ENCODE measurements around the gene QRFP. TPM values are rescaled to one million over a fixed set of nuclear protein-coding genes. Genes with fewer than 3 reads are reported as not detected.
A peak's percentile ranks its signal among the peaks of the same experiment; 100 is the strongest.

Gene QRFP
- polyA plus RNA-seq, 2 of the 4 experiments (the other 2 are of a cell fraction), result not detected

DNA sequence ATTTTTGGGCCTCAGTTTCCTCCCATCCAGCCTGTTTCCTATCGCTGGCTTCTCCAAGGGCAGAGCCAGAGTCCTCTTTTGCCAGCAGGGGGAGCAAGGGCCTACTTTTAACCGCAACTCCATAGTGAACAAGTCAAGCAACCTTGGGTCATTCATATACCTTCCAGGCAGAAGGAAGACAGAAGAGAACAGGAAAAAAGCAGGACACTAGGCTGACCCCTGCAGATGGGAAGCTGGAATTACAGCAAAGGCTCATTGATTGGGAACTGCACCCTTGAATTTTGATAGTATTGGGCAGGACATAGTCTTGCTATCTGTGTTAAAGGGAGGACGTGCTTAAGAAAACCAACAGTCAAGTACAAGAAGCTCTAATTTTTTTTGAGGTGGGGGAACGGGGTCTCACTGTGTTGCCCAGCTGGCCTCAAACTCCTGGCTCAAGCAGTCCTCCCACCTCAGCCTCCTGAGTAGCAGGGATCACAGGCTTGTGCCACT, 30.1 kb downstream of the QRFP start:
- DNase-seq (ENCODE audit: low read depth in 1 of 2, low spot score in 1 of 2) (peak; percentile 79 to 93), ATAC-seq (peak; percentile 97), FAIRE-seq (peak; percentile 43)
- TF ChIP-seq KDM5A (IDR thresholded peaks at IDR 0.05) (no peak), CHD4 (IDR thresholded peaks at IDR 0.05; ENCODE audit: borderline replicate concordance) (no peak), SMC3 (IDR thresholded peaks at IDR 0.05) (peak; percentile 89), RAD21 (conservative IDR thresholded peaks at IDR 0.05 in 1 of 2, IDR thresholded peaks at IDR 0.05 in 1 of 2) (peak; percentile 76 to 78), HEYL (CRISPR knock-in tag; IDR thresholded peaks at IDR 0.05) (no peak), CBX8 (IDR thresholded peaks at IDR 0.05) (no peak), ZNF302 (CRISPR knock-in tag; IDR thresholded peaks at IDR 0.05) (no peak), RFX5 (IDR thresholded peaks at IDR 0.05) (no peak)
- TF ChIP-seq, protein P1, sequence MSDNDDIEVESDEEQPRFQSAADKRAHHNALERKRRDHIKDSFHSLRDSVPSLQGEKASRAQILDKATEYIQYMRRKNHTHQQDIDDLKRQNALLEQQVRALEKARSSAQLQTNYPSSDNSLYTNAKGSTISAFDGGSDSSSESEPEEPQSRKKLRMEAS (IDR thresholded peaks at IDR 0.05), result 0 out of 2 replicates have a peak, but pooled peaks have one; percentile 22
- TF ChIP-seq, protein P2, sequence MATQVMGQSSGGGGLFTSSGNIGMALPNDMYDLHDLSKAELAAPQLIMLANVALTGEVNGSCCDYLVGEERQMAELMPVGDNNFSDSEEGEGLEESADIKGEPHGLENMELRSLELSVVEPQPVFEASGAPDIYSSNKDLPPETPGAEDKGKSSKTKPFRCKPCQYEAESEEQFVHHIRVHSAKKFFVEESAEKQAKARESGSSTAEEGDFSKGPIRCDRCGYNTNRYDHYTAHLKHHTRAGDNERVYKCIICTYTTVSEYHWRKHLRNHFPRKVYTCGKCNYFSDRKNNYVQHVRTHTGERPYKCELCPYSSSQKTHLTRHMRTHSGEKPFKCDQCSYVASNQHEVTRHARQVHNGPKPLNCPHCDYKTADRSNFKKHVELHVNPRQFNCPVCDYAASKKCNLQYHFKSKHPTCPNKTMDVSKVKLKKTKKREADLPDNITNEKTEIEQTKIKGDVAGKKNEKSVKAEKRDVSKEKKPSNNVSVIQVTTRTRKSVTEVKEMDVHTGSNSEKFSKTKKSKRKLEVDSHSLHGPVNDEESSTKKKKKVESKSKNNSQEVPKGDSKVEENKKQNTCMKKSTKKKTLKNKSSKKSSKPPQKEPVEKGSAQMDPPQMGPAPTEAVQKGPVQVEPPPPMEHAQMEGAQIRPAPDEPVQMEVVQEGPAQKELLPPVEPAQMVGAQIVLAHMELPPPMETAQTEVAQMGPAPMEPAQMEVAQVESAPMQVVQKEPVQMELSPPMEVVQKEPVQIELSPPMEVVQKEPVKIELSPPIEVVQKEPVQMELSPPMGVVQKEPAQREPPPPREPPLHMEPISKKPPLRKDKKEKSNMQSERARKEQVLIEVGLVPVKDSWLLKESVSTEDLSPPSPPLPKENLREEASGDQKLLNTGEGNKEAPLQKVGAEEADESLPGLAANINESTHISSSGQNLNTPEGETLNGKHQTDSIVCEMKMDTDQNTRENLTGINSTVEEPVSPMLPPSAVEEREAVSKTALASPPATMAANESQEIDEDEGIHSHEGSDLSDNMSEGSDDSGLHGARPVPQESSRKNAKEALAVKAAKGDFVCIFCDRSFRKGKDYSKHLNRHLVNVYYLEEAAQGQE (IDR thresholded peaks at IDR 0.05), result no peak
- TF ChIP-seq, protein P3, sequence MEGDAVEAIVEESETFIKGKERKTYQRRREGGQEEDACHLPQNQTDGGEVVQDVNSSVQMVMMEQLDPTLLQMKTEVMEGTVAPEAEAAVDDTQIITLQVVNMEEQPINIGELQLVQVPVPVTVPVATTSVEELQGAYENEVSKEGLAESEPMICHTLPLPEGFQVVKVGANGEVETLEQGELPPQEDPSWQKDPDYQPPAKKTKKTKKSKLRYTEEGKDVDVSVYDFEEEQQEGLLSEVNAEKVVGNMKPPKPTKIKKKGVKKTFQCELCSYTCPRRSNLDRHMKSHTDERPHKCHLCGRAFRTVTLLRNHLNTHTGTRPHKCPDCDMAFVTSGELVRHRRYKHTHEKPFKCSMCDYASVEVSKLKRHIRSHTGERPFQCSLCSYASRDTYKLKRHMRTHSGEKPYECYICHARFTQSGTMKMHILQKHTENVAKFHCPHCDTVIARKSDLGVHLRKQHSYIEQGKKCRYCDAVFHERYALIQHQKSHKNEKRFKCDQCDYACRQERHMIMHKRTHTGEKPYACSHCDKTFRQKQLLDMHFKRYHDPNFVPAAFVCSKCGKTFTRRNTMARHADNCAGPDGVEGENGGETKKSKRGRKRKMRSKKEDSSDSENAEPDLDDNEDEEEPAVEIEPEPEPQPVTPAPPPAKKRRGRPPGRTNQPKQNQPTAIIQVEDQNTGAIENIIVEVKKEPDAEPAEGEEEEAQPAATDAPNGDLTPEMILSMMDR (IDR thresholded peaks at IDR 0.05), result peak; percentile 95
- H3K9me3 ChIP-seq, result no peaks in the 10 kb centered on the region
- POLR2A ChIA-PET, result interaction anchor here (0.6 kb wide), 1 partner anchor 158 kb away, joined by 3 read pairs; no protein-coding TSS in a partner anchor
- CTCF ChIA-PET, result interaction anchor here (0.6 to 15.3 kb wide), 79 partner anchors 8 to 799 kb away, joined by 3 to 454 read pairs (median 5); partner anchors contain the start of genes ABL1, FIBCD1, LAMC3 and QRFP
- no peak overlapping the region for H3K27ac ChIP-seq
- H3K4me1 ChIP-seq, result no peaks in the 10 kb centered on the region
- 22% methylated on average over 4 of the region's 4 CpGs for WGBS (ENCODE audit: missing lambda C conversion rate)
- no peak overlapping the region for H3K4me3 ChIP-seq
- H3K4me2 ChIP-seq, result no peak overlapping the region

DNA sequence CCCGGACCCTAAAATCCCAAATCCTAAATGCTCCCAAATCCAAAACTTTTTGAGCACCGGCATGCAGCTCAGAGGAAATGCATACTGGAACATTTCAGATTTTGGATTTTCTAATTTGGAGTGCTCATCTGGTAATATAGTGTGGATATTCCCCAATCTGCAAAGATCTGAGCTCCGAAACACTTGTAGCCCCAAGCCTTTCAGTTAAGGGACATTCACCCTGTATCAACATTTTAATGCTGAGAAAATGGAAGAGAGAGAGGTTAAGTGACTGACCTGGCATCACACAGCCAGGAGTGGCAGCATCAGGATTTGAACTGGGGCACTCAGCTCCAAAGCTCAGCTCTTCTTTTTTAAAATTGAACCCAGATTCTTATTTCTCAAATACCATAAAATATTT, 30.7 kb downstream of the QRFP start:
- FAIRE-seq, result no peak
- no peak overlapping the region for H3K4me3 ChIP-seq
- H3K9me3 ChIP-seq, result no peaks in the 10 kb centered on the region
- no peak for ATAC-seq
- TF ChIP-seq FOXS1 (CRISPR knock-in tag; IDR thresholded peaks at IDR 0.05) (no peak), BHLHE40 (IDR thresholded peaks at IDR 0.05; ENCODE audit: low read depth, low read length) (no peak), MAZ (IDR thresholded peaks at IDR 0.05; ENCODE audit: borderline replicate concordance, low read depth, low read length) (no peak), KDM1A (IDR thresholded peaks at IDR 0.05; ENCODE audit: low read depth) (no peak), HDAC2 (IDR thresholded peaks at IDR 0.05) (no peak), HOXA7 (CRISPR knock-in tag; IDR thresholded peaks at IDR 0.05) (no peak)
- TF ChIP-seq, protein P4, sequence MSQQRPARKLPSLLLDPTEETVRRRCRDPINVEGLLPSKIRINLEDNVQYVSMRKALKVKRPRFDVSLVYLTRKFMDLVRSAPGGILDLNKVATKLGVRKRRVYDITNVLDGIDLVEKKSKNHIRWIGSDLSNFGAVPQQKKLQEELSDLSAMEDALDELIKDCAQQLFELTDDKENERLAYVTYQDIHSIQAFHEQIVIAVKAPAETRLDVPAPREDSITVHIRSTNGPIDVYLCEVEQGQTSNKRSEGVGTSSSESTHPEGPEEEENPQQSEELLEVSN (IDR thresholded peaks at IDR 0.05; ENCODE audit: borderline replicate concordance, low read depth), result no peak
- H3K4me1 ChIP-seq, result no peaks in the 10 kb centered on the region
- POLR2A ChIA-PET, result interaction anchor here (0.6 to 0.7 kb wide), 3 partner anchors 95 to 181 kb away, joined by 3 to 10 read pairs (median 3); no protein-coding TSS in a partner anchor
- CTCF ChIA-PET, result interaction anchor here (0.6 to 15.3 kb wide), 55 partner anchors 8 to 484 kb away, joined by 3 to 454 read pairs (median 6); partner anchors contain the start of genes ABL1, LAMC3 and QRFP
- 98% methylated on average over 3 of the region's 3 CpGs for WGBS (ENCODE audit: missing lambda C conversion rate)
- no peak for DNase-seq (ENCODE audit: low read depth in 1 of 2, low spot score in 1 of 2)
- H3K4me2 ChIP-seq, result no peak overlapping the region
- no peak overlapping the region for H3K27ac ChIP-seq

Data from A549 (cell line).